ENCODE data around the gene PRMT3. TPM values are rescaled to one million over a fixed set of nuclear protein-coding genes. Genes with fewer than 3 reads are reported as not detected.

The PRMT3 gene
- total RNA-seq, 1 donor from 2014 or later, result 15.0 TPM

DNA sequence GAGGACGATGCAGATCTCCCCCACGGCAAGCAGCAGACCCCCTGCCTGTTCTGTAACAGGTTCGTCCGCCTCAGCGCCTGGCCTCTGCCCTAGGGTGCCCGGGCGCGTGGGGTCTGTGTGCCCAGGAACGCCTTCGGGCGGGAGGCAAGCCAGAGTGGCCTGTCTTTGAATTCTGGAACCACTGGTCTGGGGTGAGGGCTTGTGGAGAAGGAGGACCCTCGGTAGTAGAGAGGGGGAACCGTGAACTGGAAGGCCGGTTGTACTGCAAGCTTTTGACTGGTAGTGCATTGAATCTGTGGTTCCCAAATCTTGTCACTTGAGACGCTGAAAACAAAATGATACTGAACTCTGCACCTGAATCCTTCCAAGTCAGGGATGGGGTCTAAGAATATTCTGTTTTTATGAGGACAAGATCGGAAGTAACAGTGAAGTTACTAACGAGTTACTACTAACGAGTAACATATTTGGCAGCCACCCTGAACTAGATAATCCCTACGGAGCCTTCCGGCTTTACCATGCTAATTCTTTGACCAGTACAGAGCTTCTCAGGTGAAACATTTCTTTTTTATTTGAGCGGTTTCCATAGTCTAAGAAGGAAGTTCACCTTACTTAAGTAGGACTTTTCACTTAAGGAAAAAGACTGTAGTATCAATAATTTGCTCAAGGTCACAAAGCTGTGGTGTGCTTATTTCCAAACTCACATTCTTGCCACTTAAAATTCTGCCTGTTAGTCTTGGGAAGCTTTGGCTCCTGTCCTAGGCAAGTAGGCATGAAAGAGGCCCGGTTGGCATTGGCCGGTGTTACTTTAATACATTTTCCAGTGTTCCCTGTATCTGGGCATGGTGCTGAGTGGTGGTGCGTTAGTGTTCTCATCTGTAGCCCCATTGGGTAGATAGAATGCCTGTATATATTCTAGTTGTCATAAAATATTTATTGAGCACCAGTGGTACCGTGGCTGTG, 860 bp downstream of the PRMT3 start:
- Histone ChIP-seq H3K27me3 (ENCODE audit: control insufficient read depth, insufficient read depth, low read length) (no peaks in the 10 kb centered on the region), H3K4me3 (ENCODE audit: low read depth, low read length) (peak overlapping the region; percentile 85), H3K36me3 (ENCODE audit: control insufficient read depth, insufficient read depth, low read length) (no peaks in the 10 kb centered on the region)
- TF ChIP-seq, protein P1, sequence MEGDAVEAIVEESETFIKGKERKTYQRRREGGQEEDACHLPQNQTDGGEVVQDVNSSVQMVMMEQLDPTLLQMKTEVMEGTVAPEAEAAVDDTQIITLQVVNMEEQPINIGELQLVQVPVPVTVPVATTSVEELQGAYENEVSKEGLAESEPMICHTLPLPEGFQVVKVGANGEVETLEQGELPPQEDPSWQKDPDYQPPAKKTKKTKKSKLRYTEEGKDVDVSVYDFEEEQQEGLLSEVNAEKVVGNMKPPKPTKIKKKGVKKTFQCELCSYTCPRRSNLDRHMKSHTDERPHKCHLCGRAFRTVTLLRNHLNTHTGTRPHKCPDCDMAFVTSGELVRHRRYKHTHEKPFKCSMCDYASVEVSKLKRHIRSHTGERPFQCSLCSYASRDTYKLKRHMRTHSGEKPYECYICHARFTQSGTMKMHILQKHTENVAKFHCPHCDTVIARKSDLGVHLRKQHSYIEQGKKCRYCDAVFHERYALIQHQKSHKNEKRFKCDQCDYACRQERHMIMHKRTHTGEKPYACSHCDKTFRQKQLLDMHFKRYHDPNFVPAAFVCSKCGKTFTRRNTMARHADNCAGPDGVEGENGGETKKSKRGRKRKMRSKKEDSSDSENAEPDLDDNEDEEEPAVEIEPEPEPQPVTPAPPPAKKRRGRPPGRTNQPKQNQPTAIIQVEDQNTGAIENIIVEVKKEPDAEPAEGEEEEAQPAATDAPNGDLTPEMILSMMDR (IDR thresholded peaks at IDR 0.05; ENCODE audit: insufficient read depth, low read length, poor library complexity, severe bottlenecking), result no peak
- DNase-seq (ENCODE audit: low read depth), result no peak

DNA sequence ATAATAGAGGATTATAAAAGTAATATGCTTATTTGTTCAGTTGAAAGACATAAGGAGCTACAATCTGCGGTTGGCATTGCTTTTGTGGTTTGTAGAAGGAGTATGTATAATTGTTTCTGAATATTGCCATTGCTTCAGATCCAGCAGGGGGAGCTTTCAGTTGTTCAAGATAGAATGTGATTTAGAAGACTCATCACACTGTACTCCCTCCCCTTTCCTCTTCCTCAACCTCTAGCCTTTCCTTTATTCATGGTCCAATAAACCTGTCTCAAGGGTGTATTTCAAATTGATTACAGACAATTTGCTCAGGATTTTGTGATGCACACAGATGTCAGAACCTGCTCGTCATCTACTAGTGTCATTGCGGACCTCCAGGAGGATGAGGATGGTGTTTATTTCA, 9.8 kb downstream of the PRMT3 start:
- peak; percentile 25 for DNase-seq (ENCODE audit: low read depth)
- H3K36me3 ChIP-seq (ENCODE audit: control insufficient read depth, insufficient read depth, low read length), result no peaks in the 10 kb centered on the region

GRCh38 chr11:20399498-20399897, 12.0 kb downstream of the PRMT3 start:
- Histone ChIP-seq H3K36me3 (ENCODE audit: control insufficient read depth, insufficient read depth, low read length) (no peaks in the 10 kb centered on the region), H3K4me3 (ENCODE audit: low read depth, low read length) (no peak overlapping the region), H3K27me3 (ENCODE audit: control insufficient read depth, insufficient read depth, low read length) (no peaks in the 10 kb centered on the region)
- TF ChIP-seq, protein P1 (IDR thresholded peaks at IDR 0.05; ENCODE audit: insufficient read depth, low read length, poor library complexity, severe bottlenecking), result no peak
- DNase-seq (ENCODE audit: low read depth), result no peak

More for the DNA sequence above, 9.8 kb downstream of the PRMT3 start:
- Histone ChIP-seq H3K4me3 (ENCODE audit: low read depth, low read length) (no peak overlapping the region), H3K27me3 (ENCODE audit: control insufficient read depth, insufficient read depth, low read length) (no peaks in the 10 kb centered on the region)
- TF ChIP-seq, protein P1 (IDR thresholded peaks at IDR 0.05; ENCODE audit: insufficient read depth, low read length, poor library complexity, severe bottlenecking), result peak; percentile 61

- H3K36me3 ChIP-seq (ENCODE audit: control insufficient read depth, insufficient read depth, low read length), result no peaks in the 10 kb centered on the region
- H3K27me3 ChIP-seq (ENCODE audit: control insufficient read depth, insufficient read depth, low read length), result no peaks in the 10 kb centered on the region
- TF ChIP-seq, protein P1 (IDR thresholded peaks at IDR 0.05; ENCODE audit: insufficient read depth, low read length, poor library complexity, severe bottlenecking), result no peak
- DNase-seq (ENCODE audit: low read depth), result no peak
- H3K4me3 ChIP-seq (ENCODE audit: low read depth, low read length), result no peak overlapping the region
Observed at GRCh38 chr11:20403059-20403458, 15.5 kb downstream of the PRMT3 start.

GRCh38 chr11:20406484-20406883, 19.0 kb downstream of the PRMT3 start:
- Histone ChIP-seq H3K27me3 (ENCODE audit: control insufficient read depth, insufficient read depth, low read length) (no peaks in the 10 kb centered on the region), H3K36me3 (ENCODE audit: control insufficient read depth, insufficient read depth, low read length) (no peaks in the 10 kb centered on the region), H3K4me3 (ENCODE audit: low read depth, low read length) (no peak overlapping the region)
- no peak for DNase-seq (ENCODE audit: low read depth)
- TF ChIP-seq, protein P1 (IDR thresholded peaks at IDR 0.05; ENCODE audit: insufficient read depth, low read length, poor library complexity, severe bottlenecking), result no peak
